Measurements from ENCODE around the gene STC2.
A peak's percentile ranks its signal among the peaks of the same experiment; 100 is the strongest.

The STC2 gene

DNA sequence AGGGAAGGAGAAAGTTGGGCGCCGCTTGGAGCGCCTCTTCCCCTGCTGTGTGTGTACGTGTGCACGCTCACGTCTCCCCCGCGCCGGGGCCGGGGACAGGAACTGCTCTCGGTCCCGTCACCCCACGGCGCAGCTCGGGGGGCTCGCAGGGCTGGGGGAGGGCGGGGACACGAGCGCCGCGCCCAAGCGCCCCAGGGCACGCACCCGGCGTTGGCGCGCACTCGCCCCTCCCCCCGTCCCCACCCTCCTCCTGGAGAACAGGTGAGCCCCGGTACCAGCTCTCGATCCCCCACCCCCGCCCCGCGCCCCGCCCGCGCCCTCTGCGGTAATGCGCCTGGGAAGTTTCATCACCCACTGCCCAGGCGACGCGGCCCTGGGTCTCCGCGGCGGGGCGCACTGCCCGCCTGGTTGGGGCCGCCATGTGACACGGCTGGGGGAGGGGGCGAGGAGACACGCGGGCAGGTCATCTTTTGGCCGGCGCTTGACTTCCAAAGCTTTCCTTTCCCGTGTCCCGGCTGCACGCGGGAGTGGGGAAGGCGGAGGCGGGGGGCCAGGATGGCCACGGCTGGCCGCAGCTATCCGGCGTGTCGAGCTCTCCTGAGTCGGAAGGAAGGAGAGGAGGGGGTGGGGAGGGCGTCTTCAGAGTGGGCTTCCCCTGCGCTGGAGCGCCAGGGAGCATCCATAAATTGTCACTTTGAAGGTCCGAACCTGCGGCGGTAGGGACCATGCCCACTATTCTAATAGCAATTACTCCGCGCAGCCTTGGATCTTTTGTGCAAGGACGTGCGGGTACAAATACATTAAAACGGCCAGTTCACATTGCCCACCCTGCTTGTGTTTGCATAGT lies 1.5 kb upstream of the STC2 start:
- peak; percentile 39 to 68 for DNase-seq (ENCODE audit: extremely low read depth in 1 of 2, low read depth in 1 of 2)

DNA sequence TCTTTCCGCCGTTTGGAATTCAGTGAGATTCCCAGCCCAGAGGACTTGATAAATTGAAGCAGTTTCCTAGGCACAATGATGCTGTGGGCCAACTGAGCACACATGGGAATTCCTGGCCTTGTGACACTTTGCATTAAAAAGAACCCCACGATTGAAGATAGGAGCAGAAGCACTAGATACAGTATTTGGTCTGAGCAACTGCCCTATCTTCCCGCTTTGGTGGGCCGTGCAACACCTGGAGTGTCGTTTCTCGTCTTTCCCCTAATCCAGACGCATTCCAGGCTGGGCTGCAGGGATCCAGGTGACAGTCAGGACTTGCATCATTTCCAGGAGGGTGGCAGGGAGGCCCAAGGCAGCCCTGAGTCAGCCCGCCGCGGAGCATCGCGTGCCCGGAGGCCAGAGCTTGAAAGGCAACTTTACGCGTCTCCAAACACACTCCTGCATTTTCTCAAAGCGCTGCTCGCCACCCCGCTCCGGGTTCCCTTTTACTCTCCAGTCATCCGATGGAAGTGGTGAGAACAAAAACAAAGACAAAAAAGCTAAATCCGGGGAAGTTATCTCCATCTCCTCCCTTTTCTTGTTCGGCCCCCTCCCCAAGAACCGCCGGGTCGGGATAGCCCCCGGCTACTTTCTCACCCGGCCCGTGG lies 753 bp upstream of the STC2 start:
- DNase-seq (ENCODE audit: extremely low read depth in 1 of 2, low read depth in 1 of 2), result no peak

DNA sequence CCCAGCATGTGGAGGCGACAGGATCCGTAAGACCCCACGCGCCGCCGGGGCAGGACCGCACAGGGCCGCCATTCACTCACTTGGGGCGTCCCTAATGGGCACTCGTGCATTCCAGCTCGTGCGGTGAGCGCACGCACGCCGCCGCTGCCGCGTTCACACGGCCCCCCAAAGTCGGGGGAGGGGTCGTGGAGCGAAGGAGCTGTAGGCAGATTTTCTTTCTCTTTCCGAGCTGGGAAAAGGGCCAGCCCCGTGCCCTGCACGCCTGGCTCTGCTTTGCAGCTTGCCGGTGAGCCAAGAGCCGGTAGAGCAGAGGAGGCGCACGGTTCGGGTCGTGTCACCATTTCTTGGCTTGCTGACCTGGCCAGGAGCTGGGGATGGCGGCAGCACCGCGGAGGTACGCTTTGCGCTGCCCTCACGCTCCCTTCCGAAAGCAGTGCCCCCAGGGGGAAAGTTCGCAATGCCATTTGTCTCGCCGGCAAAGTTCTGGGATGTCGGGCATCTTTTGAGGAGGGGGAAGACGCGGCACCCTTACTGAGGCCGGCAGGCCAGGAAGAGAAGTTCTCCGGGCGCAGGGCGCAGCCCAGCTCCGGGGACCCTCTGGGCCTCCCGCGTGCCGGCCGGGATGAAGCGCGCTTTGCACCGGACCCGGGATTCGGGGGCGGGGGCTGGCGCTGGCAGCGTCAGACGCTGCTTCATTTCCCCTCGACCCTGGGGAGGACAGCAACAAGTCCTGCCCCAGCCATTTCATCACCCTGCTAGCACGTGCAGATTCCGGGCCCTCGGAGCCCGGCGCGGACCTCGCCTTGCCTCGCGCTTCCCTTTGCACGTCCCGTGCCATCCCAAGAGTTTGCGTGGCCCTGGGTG lies 898 bp downstream of the STC2 start:
- DNase-seq (ENCODE audit: extremely low read depth in 1 of 2, low read depth in 1 of 2), result no peak

DNA sequence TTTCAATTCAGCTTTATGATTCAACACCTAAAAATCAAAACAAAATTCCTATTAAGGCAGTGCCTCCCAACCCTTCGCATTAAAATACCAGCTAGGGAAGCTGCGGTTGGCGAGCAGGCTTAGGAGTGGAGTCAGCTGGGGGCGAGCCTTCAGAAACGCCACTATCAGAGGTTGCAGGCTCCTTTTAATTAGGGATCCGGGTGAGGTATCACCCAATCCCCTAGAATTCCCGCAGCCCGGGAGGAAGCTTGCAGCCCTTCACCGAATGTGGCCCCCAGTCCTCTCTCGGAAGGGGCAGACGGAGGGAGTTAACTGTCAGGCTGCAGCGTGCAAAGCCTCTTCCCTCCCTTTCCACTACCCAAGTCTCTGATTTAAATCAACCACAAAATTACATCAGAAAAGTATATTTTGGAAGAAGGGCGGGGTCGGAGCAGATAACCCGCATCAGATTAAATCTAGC lies 1.7 kb downstream of the STC2 start:
- no peak for DNase-seq (ENCODE audit: extremely low read depth in 1 of 2, low read depth in 1 of 2)

DNA sequence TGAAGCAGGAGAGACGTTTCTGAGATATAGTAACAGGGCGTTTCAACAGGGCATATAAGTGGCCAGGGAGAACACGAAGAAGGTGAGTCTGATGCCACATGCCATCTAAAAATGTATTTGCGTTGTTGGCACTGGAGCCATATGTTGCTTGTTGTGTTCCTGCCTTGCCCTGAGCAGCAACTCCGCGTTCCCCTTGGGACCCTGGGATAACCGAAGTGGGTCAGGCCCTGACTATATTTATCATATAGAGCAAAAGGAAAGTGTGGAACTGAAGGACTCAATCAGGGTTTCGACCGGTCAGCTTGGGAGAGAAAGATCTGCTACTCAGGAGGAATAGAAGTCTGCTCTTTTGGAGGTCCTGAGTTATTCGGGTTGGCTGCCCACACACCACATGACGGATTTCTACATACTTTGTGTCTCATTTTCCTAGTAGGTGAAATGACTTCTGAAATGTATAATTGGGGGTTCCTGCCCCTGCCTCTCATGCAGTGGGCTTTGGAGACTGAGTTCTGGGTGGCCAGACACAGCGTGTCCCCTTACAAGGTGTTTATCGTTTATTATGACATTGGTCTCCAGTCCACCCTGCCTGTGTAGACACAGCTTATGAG lies 3.0 kb downstream of the STC2 start:
- DNase-seq (ENCODE audit: extremely low read depth in 1 of 2, low read depth in 1 of 2), result no peak

DNA sequence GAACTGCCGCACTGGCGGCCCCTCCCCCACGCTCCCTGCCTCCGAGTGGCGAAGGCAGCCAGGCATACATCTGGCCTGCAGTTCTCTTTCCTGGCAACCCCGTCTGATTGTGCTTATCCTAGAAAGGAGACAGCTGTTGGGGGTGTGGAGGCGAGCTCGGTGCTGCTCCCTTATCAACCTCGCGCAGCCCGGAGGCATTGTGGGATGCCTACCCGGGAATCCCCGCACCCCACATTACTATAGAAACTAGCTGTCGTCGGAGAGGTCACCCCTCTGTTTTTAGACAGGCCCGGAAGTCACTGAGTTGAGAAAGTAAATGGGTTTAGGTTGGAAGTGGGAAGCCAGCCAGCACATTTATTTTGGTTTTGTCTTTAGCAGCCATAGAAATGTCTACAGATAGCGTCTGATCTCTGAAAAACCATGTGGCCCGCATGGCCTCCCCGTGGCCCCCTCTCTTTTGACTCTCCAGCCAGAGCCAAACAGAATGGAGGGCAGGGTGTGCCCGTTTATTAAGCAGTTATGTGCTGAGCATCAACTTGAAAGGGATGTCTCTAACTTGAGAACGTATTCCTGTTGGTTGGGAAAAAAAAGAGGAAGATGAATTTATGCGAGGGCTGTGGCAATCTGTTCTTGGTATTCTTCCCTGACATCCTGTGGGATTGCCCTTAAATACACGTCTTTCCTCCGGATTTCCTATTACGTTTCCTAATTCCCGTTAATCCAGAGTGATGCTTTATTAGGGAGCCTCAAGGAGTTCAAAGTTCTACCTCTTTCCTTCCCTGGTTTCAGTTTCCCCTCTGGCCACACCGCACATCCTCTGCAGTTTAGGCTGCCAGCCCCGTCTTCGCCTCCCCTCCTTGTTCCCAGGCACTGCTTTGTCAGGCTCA lies 3.9 kb downstream of the STC2 start:
- DNase-seq (ENCODE audit: extremely low read depth in 1 of 2, low read depth in 1 of 2), result no peak

DNA sequence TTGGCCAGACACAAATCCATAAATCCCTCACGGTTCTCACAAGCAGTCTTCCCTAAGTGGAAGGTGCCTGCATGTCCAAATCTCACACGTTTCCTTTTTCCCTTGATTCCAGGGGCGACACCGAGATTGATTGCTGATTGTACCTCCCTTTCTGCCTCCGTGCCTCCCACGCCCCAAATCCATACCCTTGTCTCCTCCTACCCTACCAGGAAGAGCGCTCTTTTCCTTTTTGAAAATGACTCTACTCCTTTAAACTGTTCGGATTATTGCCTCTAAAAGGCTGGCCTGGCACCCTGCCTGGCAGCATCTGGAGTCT lies 4.5 kb downstream of the STC2 start:
- DNase-seq (ENCODE audit: extremely low read depth in 1 of 2, low read depth in 1 of 2), result no peak

DNA sequence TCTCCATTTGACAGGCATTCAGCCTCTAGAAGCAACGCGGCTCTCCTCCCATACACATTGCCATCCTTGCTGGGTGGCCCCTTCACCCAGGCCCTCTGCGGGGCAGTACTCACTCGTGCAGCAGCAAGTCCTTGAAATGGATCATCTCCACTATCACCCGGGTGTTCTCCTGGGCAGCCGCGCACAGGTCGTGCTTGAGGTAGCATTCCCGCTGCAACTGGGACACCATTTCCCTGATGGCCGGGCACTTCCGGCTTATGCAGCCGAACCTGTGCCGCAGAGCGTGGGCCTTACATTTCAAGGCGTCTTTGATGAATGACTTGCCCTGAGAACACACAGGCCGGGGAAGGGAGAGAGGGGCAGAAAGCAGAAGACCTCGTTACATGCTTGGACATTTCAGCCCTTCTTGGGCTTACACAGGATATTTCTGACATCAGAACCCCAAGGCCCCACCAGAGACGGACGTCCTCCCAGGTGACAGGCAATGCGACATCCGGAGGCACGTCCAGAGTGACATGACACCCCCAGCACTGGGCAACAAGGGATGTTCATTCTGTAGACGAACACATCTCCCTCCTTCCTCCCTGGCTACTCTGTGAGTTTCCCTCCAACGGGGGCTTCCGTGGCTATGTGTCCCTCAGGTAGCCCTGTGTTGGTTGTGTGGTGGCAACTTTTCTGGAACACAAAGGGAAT lies 5.0 kb downstream of the STC2 start:
- DNase-seq (ENCODE audit: extremely low read depth in 1 of 2, low read depth in 1 of 2), result no peak

DNA sequence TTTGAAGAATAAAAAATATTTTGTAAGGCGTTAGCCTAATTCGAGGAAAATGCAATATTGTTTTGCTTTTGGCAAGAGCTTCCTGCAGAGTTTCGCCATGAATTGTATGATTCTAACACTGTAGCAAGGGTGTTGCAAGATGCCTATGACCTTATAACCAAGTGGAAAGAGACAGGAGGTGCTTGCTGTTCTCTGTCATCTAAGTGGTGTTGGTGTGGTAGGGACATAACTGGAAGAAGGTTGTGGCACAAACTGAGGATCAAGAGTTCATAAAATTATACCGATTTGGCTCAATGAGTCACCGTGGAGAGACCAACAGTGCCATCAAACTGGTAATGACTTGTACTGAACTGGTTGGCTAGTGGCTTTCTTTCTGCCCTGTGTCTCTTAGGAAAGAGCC lies 6.3 kb downstream of the STC2 start:
- DNase-seq (ENCODE audit: extremely low read depth in 1 of 2, low read depth in 1 of 2), result no peak

DNA sequence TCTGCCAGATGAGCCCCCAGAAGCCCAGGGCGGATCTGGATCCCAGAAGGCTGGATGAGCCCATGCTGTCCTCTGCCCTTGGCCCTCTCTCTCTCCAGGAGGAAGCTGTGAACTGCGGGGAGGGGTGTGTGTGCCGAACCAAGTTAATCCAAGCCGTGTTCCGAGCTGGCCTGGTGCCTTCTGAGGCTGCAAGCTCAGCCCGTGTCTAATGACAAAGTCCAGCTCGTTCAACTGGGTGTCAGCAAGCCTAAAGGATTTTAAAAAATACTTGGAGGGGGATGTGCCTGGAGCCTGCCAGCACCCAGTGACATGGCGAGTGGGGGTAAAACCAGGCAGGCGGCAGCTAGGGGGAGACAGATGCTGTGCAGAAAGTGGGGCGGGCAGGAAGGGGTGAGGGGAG lies 8.0 kb downstream of the STC2 start:
- no peak for DNase-seq (ENCODE audit: extremely low read depth in 1 of 2, low read depth in 1 of 2)

DNA sequence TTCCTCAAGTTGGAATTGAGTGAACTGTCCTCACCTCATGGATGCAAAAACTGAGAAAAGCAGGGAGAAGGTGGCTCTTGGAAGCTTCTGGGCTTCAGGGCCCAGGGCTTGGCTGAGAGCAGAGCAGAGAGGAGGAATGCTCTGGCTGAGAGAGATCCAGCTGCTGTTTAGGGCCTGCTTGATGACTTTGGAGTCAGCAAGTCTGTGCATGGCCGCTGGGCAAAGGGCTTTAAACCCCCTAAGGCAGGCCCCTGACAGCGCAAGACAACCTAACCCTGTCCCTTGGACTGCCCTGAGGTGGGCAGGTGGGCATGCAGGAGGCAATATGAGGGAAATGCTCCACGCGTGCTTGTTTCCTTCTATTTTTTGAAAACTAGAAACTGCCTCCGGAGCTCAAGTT lies 8.6 kb downstream of the STC2 start:
- DNase-seq (ENCODE audit: extremely low read depth in 1 of 2, low read depth in 1 of 2), result no peak

DNA sequence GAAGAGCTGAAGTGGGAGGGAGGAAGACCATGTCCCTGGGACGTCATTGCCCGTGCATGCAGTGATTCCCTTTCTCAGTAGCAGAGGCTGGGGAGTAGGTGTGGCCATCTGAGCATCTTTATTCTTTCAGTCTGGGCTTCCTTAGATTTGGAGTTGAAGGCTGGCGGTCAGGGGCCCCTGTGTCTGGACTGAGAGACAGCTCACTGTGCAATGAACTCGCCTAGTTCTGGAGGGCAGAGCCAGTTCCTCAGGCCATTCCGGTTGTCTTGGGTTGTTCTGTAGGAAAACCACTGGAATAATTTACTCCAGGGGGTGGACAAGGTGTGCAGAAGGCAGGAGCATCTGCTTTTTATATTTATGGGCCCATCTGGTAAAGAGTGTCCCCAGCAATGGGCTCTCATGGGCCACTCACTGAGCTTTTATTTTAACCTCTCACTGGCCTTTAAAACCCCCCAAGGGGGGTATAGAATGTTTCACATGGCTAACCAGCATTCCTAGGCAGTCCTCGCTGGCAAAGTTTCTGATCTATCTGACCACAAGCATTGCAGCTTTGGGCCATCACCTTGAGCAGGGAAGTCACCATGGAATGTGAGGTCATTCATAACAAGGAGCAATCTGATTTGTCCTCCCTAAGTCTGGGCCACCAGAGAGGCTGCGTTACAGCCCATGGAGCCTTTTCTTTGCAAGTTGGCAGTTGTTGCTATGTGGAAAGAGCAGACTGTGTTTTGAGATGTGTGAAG lies 9.2 kb downstream of the STC2 start:
- DNase-seq (ENCODE audit: extremely low read depth in 1 of 2, low read depth in 1 of 2), result no peak

DNA sequence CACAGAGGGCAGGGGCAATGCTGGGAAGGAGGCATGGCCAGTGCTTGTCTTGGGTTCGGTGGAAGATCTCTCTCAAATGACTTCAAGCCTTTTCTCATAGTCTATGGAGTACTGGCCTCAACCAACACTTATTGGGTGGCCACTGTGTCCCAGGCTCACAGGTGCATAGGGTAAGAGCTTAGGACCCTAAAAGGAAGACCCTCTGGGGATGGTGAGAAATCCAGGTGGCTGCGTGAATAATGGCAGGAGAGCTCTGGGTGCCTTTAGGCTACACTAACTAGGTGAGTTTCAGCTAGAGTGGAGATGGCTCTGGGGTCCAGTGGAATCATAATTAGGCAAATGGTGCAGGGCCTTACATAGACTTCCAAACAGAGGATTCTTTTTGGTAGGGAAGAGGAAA lies 9.9 kb downstream of the STC2 start:
- DNase-seq (ENCODE audit: extremely low read depth in 1 of 2, low read depth in 1 of 2), result no peak

DNA sequence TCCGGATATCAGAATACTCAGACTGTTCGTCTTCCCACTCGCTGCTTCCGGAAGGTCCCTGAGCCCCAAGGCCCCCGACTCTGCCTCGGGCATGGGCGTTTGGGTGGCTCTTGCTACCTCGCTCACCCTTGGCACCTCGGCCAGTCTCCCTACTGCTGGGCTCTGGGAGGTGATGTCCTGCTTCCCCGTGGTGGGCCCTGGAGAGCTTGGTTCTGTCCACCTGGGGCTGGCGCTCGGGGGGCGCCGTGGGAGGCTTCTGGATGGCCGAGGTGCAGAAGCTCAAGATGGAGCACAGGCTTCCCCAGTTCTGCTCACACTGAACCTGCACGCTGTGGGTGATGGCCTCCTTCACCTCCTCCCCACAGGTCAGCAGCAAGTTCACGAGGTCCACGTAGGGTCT lies 10.4 kb downstream of the STC2 start:
- no peak for DNase-seq (ENCODE audit: extremely low read depth in 1 of 2, low read depth in 1 of 2)

DNA sequence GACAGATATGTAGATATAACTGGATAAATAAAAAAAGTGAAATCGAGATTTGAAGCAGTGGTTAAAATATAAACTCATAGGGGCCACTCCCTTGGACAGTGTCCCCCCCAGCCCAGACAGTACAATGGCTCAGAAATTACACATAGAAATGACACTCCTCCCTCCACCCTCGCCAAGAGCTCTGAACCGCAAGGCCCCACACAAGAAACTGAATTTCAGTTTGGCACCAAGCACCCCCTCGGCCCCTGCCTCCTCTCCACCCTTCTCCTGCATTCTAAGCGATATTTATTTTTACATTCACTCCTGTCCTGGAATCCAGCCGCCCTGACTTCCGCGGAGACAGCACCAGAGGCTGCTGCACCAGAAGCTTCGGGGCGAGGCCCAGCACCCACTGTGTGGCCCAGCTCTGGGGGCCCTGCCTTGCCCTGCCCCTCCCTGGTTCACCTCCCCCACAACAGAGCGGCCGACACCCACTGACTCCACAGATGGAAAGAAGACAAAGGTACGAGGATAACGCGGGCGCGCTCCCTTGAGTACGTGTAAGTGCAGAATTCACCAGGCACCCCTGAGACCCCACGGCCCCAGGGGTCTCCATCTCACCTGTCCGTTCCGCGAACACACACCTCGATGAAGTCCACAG lies 11.0 kb downstream of the STC2 start:
- no peak for DNase-seq (ENCODE audit: extremely low read depth in 1 of 2, low read depth in 1 of 2)

DNA sequence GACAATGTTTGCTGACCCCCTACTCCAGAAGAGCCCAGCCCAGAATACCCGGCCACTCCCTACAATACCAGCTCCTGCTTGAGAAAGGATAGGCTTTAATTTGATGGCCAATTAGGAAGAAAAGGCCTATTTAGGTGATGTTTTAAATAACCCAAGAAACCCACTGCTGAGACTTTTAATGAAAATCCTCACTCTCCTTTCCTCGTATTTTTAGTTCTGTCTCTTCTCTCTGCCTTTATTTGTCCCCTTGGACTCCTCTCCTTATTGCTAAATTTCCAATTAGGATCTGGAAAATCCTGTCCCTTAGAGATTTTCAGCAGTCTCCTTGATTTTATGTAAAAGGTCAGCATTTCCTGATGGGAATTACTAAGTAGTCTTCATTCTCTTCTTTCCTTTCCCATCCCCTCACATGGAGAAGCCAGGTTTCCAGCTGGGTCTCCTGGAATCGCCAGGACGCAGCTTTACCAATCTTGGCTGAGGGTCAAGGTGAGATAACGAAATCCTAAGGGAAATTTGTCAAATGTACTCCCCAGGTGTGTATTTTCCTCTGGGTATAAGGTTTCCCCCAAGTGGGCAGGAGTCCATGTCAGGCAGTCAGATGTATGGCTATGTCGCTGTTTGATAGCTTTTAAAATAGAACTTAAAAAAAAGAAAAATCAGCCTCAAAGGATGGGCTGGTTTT lies 11.7 kb downstream of the STC2 start:
- no peak for DNase-seq (ENCODE audit: extremely low read depth in 1 of 2, low read depth in 1 of 2)

DNA sequence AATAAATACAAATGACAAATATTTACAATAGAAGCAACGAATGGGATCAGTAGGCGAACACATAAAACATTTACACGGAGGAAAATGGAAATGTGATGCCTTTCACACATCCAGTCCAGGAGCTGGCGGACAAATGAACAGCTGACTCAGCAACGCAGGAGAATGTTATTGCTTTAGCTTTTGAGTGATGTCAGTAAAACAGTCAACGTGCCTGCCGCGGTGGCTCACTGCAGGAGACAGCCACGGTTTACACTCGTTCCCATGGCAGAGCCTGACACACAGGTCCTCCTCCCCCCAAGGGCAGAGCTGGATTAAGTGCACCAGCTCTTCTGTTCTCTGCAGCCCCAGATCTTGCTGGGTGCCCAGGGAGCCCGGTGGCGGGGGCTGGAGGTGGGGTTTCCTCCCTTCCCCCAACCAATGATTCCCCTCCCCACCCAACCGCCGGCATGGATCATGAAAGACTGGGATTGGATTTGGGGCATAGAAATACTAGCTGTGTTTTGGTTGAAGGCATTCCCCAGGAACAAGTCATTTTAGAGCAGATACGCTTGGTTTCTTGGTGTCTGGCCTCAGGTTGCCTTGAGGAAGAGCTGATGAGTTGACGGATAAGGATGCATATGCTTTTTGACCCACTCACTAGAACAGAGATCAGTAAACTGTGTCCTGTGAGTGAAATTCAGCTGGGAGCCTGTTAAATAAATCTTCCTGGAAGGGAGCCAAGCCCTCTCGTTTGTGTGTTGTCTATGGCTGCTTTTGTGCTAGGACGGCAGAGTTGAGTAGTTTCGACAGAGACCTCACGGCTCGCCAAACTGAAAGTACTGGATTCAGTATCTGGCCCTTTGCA lies 12.5 kb downstream of the STC2 start:
- DNase-seq (ENCODE audit: extremely low read depth in 1 of 2, low read depth in 1 of 2), result no peak

Data from stimulated activated CD8-positive, alpha-beta memory T cell treated with anti-CD3 and anti-CD28 coated beads, Interleukin-7, amount 100 ng/mL, for 48 hours (primary cell).